ENCODE measurements around the gene NUDT2.

- TF ChIP-seq CTCF (IDR thresholded peaks at IDR 0.05; ENCODE audit: poor library complexity, severe bottlenecking) (no peak), POLR2AphosphoS5 (IDR thresholded peaks at IDR 0.05) (no peak), EZH2 (IDR thresholded peaks at IDR 0.05; ENCODE audit: borderline replicate concordance, insufficient read depth, low read length, poor library complexity, severe bottlenecking) (no peak), EP300 (conservative IDR thresholded peaks at IDR 0.05; ENCODE audit: poor library complexity, severe bottlenecking) (no peak), TAF1 (IDR thresholded peaks at IDR 0.05; ENCODE audit: low read depth) (no peak), SMC3 (conservative IDR thresholded peaks at IDR 0.05; ENCODE audit: poor library complexity) (no peak)
Observed at GRCh38 chr9:34334337-34334824, 5.0 kb downstream of the NUDT2 start.

Data from neural cell (in vitro differentiated cells).